GM23338 (cell line): ENCODE measurements around the gene DMBT1. TPM values are rescaled to one million over a fixed set of nuclear protein-coding genes. Genes with fewer than 3 reads are reported as not detected.

Source experiments
- ATAC-seq: fragments of 200-7000 bp; cut with Tn5 transposase; 3 replicates; pipeline ENCODE4 v1.9.1; 2020
- DNase-seq: peaks from one replicate; pipeline ENCODE4 v3.0.0-alpha.2; 2015; ENCODE audit warnings: low spot score
- H2AFZ ChIP-seq: fragments of 200-600 bp; sonication (generic); 2 replicates; pipeline ENCODE4 v1.8.0; 2016; ENCODE audit warnings: antibody characterized with exemption, mild to moderate bottlenecking, moderate library complexity
- H3F3A ChIP-seq: fragments of 200-600 bp; sonication (generic); replicated peaks from 2 replicates; pipeline ENCODE4 v1.8.0; 2017; ENCODE audit warnings: antibody characterized with exemption, mixed run types, low read depth
- H3K27ac ChIP-seq: fragments of 200-600 bp; sonication (generic); 2 replicates; pipeline ENCODE4 v1.6.1; 2016; ENCODE audit warnings: low read depth
- H3K27me3 ChIP-seq: fragments of 200-600 bp; sonication (generic); 2 replicates; pipeline ENCODE4 v1.8.0; 2016; ENCODE audit warnings: mild to moderate bottlenecking, mixed run types, moderate library complexity; ENCODE audit not compliant: insufficient read depth
- H3K36me3 ChIP-seq: fragments of 200-600 bp; sonication (generic); 2 replicates; pipeline ENCODE4 v1.8.0; 2016; ENCODE audit warnings: mild to moderate bottlenecking; ENCODE audit not compliant: insufficient read depth
- H3K4me1 ChIP-seq: fragments of 200-600 bp; sonication (generic); 2 replicates; pipeline ENCODE4 v1.8.0; 2016; ENCODE audit warnings: mild to moderate bottlenecking, moderate library complexity; ENCODE audit not compliant: insufficient read depth
- H3K4me2 ChIP-seq: fragments of 200-600 bp; sonication (generic); 2 replicates; pipeline ENCODE4 v1.7.1; 2017; ENCODE audit warnings: mixed run types
- H3K4me3 ChIP-seq: fragments of 200-600 bp; sonication (generic); 2 replicates; pipeline ENCODE4 v1.6.1; 2016; ENCODE audit warnings: mixed run types
- H3K79me2 ChIP-seq: fragments of 200-600 bp; sonication (generic); replicated peaks from 2 replicates; pipeline ENCODE4 v1.8.0; 2017; ENCODE audit warnings: mild to moderate bottlenecking; ENCODE audit not compliant: insufficient read depth
- H3K9me2 ChIP-seq: fragments of 200-600 bp; sonication (generic); 2 replicates; pipeline ENCODE4 v1.8.0; 2017; ENCODE audit not compliant: insufficient read depth
- H4K20me1 ChIP-seq: fragments of 200-600 bp; sonication (generic); replicated peaks from 2 replicates; pipeline ENCODE4 v1.8.0; 2017; ENCODE audit warnings: mild to moderate bottlenecking; ENCODE audit not compliant: insufficient read depth
- H3K27ac Mint-ChIP-seq: 2 replicates; pipeline ENCODE4 v1.8.0; 2020; ENCODE audit warnings: inconsistent platforms, mild to moderate bottlenecking, moderate library complexity, mixed read lengths
- H3K27me3 Mint-ChIP-seq: 3 replicates; pipeline ENCODE4 v1.8.0; 2022; ENCODE audit warnings: low read depth, mild to moderate bottlenecking, moderate library complexity, mixed read lengths, inconsistent platforms; ENCODE audit not compliant: insufficient read depth, poor library complexity
- H3K36me3 Mint-ChIP-seq: 3 replicates; pipeline ENCODE4 v1.8.0; 2021; ENCODE audit warnings: low read depth, mild to moderate bottlenecking, inconsistent platforms, moderate library complexity, mixed read lengths
- H3K4me1 Mint-ChIP-seq: 3 replicates; pipeline ENCODE4 v1.8.0; 2020; ENCODE audit warnings: mild to moderate bottlenecking, inconsistent platforms, mixed read lengths
- H3K4me3 Mint-ChIP-seq: 3 replicates; pipeline ENCODE4 v1.8.0; 2021; ENCODE audit warnings: moderate library complexity, mild to moderate bottlenecking, inconsistent platforms, mixed read lengths
- H3K9me3 Mint-ChIP-seq: 3 replicates; pipeline ENCODE4 v1.8.0; 2020; ENCODE audit warnings: moderate library complexity, mild to moderate bottlenecking, inconsistent platforms, mixed read lengths
- CREB1 ChIP-seq: fragments of 250-450 bp; sonication (Bioruptor Pico); IDR thresholded peaks from 2 replicates; pipeline ENCODE4 v1.5.0; 2020; ENCODE audit warnings: low read depth, mild to moderate bottlenecking, moderate library complexity
- EZH2 ChIP-seq: fragments of 200-600 bp; sonication (generic); IDR thresholded peaks from one replicate; pipeline ENCODE4 v1.8.0; 2017; ENCODE audit warnings: antibody characterized with exemption, mild to moderate bottlenecking, low read depth; ENCODE audit not compliant: unreplicated experiment
- POLR2AphosphoS5 ChIP-seq: IDR thresholded peaks from 2 replicates; pipeline ENCODE4 v1.6.1; 2016; ENCODE audit warnings: antibody characterized with exemption, low read depth
- STAT1 ChIP-seq: IDR thresholded peaks from one replicate; pipeline ENCODE4 v1.6.1; 2016; ENCODE audit warnings: antibody characterized with exemption; ENCODE audit not compliant: unreplicated experiment
- ZNF114 ChIP-seq: fragments of 250-450 bp; sonication (Bioruptor Pico); IDR thresholded peaks from 2 replicates; pipeline ENCODE4 v1.5.0; 2020; ENCODE audit warnings: mild to moderate bottlenecking, moderate library complexity
- polyA plus RNA-seq: library from polyadenylated mRNA; unstranded; fragments of >200 nt; fragmentation: Nextera tagmentation; extraction: Ambion mirVana; gene quantifications from 2 replicates; pipeline ENCODE4 v1.2.1, GENCODE V29; 2016
- total RNA-seq: library from RNA; depleted of rRNA; stranded (reverse); fragments of >200 nt; shearing (Covaris generic); gene quantifications from 2 replicates; pipeline ENCODE4 v1.2.3, GENCODE V29; 2014
- TF ChIP-seq, protein P1 (sequence below): fragments of 250-450 bp; sonication (Bioruptor Pico); IDR thresholded peaks from 2 replicates; pipeline ENCODE4 v1.5.0; 2020; ENCODE audit warnings: mild to moderate bottlenecking, moderate library complexity
- TF ChIP-seq, protein P2 (sequence below), 2 experiments: fragments of 200-600 bp in 1 of 2; sonication (generic) in 1 of 2; conservative IDR thresholded peaks; 2 replicates each; pipeline versions ENCODE4 v1.5.1 to v1.6.1; 2016 to 2017; ENCODE audit warnings: antibody characterized with exemption in 2 of 2, low read depth in 2 of 2, mild to moderate bottlenecking in 2 of 2, moderate library complexity in 1 of 2

The DMBT1 gene
- total and polyA plus RNA-seq, 2 experiments from 2014 or later = 0.03 to 0.05 TPM

- TF ChIP-seq, protein P1, sequence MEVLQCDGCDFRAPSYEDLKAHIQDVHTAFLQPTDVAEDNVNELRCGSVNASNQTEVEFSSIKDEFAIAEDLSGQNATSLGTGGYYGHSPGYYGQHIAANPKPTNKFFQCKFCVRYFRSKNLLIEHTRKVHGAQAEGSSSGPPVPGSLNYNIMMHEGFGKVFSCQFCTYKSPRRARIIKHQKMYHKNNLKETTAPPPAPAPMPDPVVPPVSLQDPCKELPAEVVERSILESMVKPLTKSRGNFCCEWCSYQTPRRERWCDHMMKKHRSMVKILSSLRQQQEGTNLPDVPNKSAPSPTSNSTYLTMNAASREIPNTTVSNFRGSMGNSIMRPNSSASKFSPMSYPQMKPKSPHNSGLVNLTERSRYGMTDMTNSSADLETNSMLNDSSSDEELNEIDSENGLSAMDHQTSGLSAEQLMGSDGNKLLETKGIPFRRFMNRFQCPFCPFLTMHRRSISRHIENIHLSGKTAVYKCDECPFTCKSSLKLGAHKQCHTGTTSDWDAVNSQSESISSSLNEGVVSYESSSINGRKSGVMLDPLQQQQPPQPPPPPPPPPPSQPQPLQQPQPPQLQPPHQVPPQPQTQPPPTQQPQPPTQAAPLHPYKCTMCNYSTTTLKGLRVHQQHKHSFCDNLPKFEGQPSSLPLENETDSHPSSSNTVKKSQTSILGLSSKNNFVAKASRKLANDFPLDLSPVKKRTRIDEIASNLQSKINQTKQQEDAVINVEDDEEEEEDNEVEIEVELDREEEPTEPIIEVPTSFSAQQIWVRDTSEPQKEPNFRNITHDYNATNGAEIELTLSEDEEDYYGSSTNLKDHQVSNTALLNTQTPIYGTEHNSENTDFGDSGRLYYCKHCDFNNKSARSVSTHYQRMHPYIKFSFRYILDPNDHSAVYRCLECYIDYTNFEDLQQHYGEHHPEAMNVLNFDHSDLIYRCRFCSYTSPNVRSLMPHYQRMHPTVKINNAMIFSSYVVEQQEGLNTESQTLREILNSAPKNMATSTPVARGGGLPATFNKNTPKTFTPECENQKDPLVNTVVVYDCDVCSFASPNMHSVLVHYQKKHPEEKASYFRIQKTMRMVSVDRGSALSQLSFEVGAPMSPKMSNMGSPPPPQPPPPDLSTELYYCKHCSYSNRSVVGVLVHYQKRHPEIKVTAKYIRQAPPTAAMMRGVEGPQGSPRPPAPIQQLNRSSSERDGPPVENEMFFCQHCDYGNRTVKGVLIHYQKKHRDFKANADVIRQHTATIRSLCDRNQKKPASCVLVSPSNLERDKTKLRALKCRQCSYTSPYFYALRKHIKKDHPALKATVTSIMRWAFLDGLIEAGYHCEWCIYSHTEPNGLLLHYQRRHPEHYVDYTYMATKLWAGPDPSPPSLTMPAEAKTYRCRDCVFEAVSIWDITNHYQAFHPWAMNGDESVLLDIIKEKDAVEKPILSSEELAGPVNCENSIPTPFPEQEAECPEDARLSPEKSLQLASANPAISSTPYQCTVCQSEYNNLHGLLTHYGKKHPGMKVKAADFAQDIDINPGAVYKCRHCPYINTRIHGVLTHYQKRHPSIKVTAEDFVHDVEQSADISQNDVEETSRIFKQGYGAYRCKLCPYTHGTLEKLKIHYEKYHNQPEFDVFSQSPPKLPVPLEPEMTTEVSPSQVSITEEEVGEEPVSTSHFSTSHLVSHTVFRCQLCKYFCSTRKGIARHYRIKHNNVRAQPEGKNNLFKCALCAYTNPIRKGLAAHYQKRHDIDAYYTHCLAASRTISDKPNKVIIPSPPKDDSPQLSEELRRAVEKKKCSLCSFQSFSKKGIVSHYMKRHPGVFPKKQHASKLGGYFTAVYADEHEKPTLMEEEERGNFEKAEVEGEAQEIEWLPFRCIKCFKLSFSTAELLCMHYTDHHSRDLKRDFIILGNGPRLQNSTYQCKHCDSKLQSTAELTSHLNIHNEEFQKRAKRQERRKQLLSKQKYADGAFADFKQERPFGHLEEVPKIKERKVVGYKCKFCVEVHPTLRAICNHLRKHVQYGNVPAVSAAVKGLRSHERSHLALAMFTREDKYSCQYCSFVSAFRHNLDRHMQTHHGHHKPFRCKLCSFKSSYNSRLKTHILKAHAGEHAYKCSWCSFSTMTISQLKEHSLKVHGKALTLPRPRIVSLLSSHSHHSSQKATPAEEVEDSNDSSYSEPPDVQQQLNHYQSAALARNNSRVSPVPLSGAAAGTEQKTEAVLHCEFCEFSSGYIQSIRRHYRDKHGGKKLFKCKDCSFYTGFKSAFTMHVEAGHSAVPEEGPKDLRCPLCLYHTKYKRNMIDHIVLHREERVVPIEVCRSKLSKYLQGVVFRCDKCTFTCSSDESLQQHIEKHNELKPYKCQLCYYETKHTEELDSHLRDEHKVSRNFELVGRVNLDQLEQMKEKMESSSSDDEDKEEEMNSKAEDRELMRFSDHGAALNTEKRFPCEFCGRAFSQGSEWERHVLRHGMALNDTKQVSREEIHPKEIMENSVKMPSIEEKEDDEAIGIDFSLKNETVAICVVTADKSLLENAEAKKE (CRISPR knock-in tag) = no peak
- TF ChIP-seq ZNF114 (CRISPR knock-in tag) = no peak
- TF ChIP-seq STAT1 = no peak
Measured at GRCh38 chr10:122624546-122624945, 64.0 kb downstream of the DMBT1 start (continued).

- DNase-seq = no peak
- TF ChIP-seq, protein P2, sequence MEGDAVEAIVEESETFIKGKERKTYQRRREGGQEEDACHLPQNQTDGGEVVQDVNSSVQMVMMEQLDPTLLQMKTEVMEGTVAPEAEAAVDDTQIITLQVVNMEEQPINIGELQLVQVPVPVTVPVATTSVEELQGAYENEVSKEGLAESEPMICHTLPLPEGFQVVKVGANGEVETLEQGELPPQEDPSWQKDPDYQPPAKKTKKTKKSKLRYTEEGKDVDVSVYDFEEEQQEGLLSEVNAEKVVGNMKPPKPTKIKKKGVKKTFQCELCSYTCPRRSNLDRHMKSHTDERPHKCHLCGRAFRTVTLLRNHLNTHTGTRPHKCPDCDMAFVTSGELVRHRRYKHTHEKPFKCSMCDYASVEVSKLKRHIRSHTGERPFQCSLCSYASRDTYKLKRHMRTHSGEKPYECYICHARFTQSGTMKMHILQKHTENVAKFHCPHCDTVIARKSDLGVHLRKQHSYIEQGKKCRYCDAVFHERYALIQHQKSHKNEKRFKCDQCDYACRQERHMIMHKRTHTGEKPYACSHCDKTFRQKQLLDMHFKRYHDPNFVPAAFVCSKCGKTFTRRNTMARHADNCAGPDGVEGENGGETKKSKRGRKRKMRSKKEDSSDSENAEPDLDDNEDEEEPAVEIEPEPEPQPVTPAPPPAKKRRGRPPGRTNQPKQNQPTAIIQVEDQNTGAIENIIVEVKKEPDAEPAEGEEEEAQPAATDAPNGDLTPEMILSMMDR (conservative IDR thresholded peaks at IDR 0.05; ENCODE audit: low read depth in 2 of 2) = no peak
- no peak for TF ChIP-seq EZH2
- TF ChIP-seq, protein P1 (CRISPR knock-in tag) = no peak
- no peak for TF ChIP-seq POLR2AphosphoS5
- no peak for TF ChIP-seq CREB1
- no peak for TF ChIP-seq STAT1
Measured at GRCh38 chr10:122630526-122630925, 70.0 kb downstream of the DMBT1 start.

More at GRCh38 chr10:122630526-122630925, 70.0 kb downstream of the DMBT1 start:
- no peaks in the 10 kb centered on the region for H3F3A ChIP-seq
- H3K4me2 ChIP-seq = no peak overlapping the region
- no peaks in the 10 kb centered on the region for H4K20me1 ChIP-seq
- no peaks in the 10 kb centered on the region for H3K36me3 Mint-ChIP-seq
- H3K4me1 Mint-ChIP-seq = peaks cover 5% of the 10 kb centered on the region; the same call in 2 of the 3 replicates
- H3K4me3 ChIP-seq = no peak overlapping the region
- H3K27ac ChIP-seq = no peak overlapping the region
- no peak overlapping the region for H3K4me3 Mint-ChIP-seq
- no peaks in the 10 kb centered on the region; the same call in 2 of the 3 replicates for H3K9me3 Mint-ChIP-seq
- H3K27me3 Mint-ChIP-seq = peaks cover 3% of the 10 kb centered on the region
- ATAC-seq = no peak
- H3K36me3 ChIP-seq = no peaks in the 10 kb centered on the region
- no peaks in the 10 kb centered on the region for H3K27me3 ChIP-seq
- H3K9me2 ChIP-seq = no peaks in the 10 kb centered on the region
- no peak overlapping the region for H3K27ac Mint-ChIP-seq
- no peaks in the 10 kb centered on the region for H3K79me2 ChIP-seq
- no peak overlapping the region for H2AFZ ChIP-seq
- H3K4me1 ChIP-seq = peaks cover 6% of the 10 kb centered on the region; the same call in 1 of the 2 replicates
